Activated T-cell treated with anti-CD3 and anti-CD28 coated beads, Interleukin-2, amount 50 U/mL, for 4 hours (primary cell): ENCODE results near the gene UFM1. TPM values are rescaled to one million over a fixed set of nuclear protein-coding genes. Genes with fewer than 3 reads are reported as not detected.

Source experiments
- ATAC-seq, 2 donors: fragments of 200-7000 bp; cut with Tn5 transposase; one replicate each; pipeline ENCODE4 v1.10.0; 2021
- DNase-seq: peaks from one replicate; pipeline ENCODE4 v3.0.0-alpha.2; 2020
- H3K27me3 Mint-ChIP-seq: one replicate; pipeline ENCODE4 v1.8.0; 2021; ENCODE audit warnings: low read depth, mixed read lengths
- H3K36me3 Mint-ChIP-seq: one replicate; pipeline ENCODE4 v1.8.0; 2022; ENCODE audit warnings: mixed read lengths; ENCODE audit not compliant: insufficient read depth
- H3K4me1 Mint-ChIP-seq: one replicate; pipeline ENCODE4 v1.8.0; 2021; ENCODE audit warnings: low read depth, mixed read lengths
- H3K4me3 Mint-ChIP-seq: one replicate; pipeline ENCODE4 v1.8.0; 2021; ENCODE audit warnings: mild to moderate bottlenecking, moderate library complexity, mixed read lengths
- H3K9me3 Mint-ChIP-seq: one replicate; pipeline ENCODE4 v1.8.0; 2021; ENCODE audit warnings: mixed read lengths
- total RNA-seq, 3 donors: library from RNA; stranded (reverse); gene quantifications; one replicate each; pipeline ENCODE4 v1.2.1, GENCODE V29; 2021

The UFM1 gene
- total RNA-seq, 3 donors from 2014 or later, result 72.3 to 97.6 (median 82.6) TPM

GRCh38 chr13:38382946-38383345 lies 33.3 kb downstream of the UFM1 start:
- H3K27me3 Mint-ChIP-seq, result peaks cover 13% of the 10 kb centered on the region
- DNase-seq (no peak), ATAC-seq (peak; percentile 59 to 79)
- no peak overlapping the region for H3K4me3 Mint-ChIP-seq
- H3K36me3 Mint-ChIP-seq, result no peaks in the 10 kb centered on the region
- no peaks in the 10 kb centered on the region for H3K4me1 Mint-ChIP-seq
- H3K9me3 Mint-ChIP-seq, result no peaks in the 10 kb centered on the region

DNA sequence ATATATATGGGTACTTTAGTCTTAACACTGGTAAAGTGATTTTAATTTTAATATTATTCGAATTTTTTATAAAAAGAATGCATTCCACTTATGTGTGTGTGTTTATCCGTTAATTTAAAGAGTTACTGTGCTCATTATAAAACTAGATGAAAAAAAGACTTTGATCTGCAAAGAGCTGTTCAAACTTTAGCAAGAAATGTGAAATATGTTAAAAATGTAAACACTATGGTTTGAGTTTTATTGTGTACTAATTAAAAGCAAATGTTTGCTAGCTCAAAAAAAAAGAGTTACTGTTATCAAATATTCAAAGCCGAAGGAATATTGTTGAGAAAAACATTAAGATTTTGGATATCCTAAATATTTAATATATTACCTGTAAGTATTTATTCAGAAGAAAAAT lies 34.5 kb downstream of the UFM1 start:
- DNase-seq (no peak), ATAC-seq (no peak)
- Mint-ChIP-seq H3K9me3 (no peaks in the 10 kb centered on the region), H3K4me1 (no peaks in the 10 kb centered on the region), H3K4me3 (no peak overlapping the region), H3K27me3 (peaks cover 13% of the 10 kb centered on the region), H3K36me3 (no peaks in the 10 kb centered on the region)

GRCh38 chr13:38385153-38385891 lies 35.7 kb downstream of the UFM1 start:
- DNase-seq (no peak), ATAC-seq (no peak)
- Mint-ChIP-seq H3K27me3 (peaks cover 10% of the 10 kb centered on the region), H3K4me3 (no peak overlapping the region), H3K4me1 (no peaks in the 10 kb centered on the region), H3K36me3 (no peaks in the 10 kb centered on the region), H3K9me3 (no peaks in the 10 kb centered on the region)

GRCh38 chr13:38386421-38386820 lies 36.8 kb downstream of the UFM1 start:
- no peak overlapping the region for H3K4me3 Mint-ChIP-seq
- peaks cover 2% of the 10 kb centered on the region for H3K36me3 Mint-ChIP-seq
- H3K4me1 Mint-ChIP-seq, result no peaks in the 10 kb centered on the region
- peaks cover 5% of the 10 kb centered on the region for H3K9me3 Mint-ChIP-seq
- peaks cover 5% of the 10 kb centered on the region for H3K27me3 Mint-ChIP-seq
- DNase-seq (no peak), ATAC-seq (no peak)

DNA sequence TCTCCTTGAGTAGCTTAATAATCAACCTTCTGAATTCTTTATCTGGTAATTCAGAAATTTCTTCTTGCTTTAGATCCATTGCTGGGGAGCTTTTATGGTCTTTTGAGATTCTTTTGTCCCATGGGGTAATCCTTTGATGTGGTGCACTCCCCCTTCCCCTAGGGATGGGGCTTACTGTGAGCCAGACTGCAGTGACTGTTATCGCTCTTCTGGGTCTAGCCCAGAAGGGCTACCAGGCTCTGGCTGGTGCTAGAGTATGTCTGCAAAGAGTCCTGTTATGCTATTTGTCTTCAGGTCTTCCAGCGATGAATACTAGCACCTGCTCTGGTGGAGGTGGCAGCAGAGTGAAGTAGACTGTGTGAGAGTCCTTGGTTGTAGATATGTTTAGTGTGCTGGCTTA lies 41.7 kb downstream of the UFM1 start:
- no peaks in the 10 kb centered on the region for H3K4me1 Mint-ChIP-seq
- ATAC-seq, result no peak
- H3K36me3 Mint-ChIP-seq, result peaks cover 2% of the 10 kb centered on the region
- H3K9me3 Mint-ChIP-seq, result peaks cover 5% of the 10 kb centered on the region
- no peak overlapping the region for H3K4me3 Mint-ChIP-seq
- no peak for DNase-seq
- H3K27me3 Mint-ChIP-seq, result peaks cover 9% of the 10 kb centered on the region

DNA sequence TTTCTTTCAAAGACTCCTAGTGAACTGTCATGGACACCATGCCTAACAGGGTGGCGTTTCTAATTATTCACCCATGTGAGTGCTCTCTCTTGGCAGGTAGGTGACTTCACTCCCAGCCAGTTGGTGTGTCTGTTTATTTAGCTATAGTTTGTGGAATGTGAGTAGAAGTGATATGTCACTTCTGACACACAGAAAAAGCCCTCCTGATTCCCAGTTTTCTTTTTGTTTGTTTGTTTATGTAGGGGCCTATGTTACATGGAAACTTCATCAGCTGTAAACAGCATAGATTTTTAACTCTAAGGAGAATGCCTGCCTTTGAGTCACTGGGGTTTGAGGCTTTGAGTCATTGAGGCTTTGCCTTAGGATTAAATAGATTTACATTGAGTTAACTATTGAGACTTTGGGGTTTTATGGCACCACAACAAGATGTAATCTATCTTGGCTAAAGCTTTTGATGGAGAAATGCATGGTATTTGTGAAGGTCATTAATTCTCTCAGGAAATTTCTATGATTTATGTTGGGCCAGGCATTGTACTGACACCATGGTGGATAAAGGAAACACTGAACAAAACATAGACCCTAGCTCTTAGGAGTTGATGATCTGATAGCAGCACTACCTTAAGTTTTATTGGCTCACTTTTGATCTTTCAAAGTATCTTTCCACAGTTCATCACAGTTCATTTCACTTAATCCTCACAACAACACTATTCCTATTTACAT lies 45.3 kb downstream of the UFM1 start:
- H3K4me1 Mint-ChIP-seq, result peaks cover 3% of the 10 kb centered on the region
- H3K4me3 Mint-ChIP-seq, result no peak overlapping the region
- no peak for ATAC-seq
- H3K9me3 Mint-ChIP-seq, result peaks cover 5% of the 10 kb centered on the region
- H3K36me3 Mint-ChIP-seq, result peaks cover 2% of the 10 kb centered on the region
- peaks cover 12% of the 10 kb centered on the region for H3K27me3 Mint-ChIP-seq
- no peak for DNase-seq

- Mint-ChIP-seq H3K9me3 (peaks cover 5% of the 10 kb centered on the region), H3K4me3 (no peak overlapping the region), H3K4me1 (peaks cover 3% of the 10 kb centered on the region), H3K36me3 (peaks cover 2% of the 10 kb centered on the region), H3K27me3 (peaks cover 12% of the 10 kb centered on the region)
- ATAC-seq (no peak), DNase-seq (no peak)
Measured at GRCh38 chr13:38395497-38395788, 45.8 kb downstream of the UFM1 start.

GRCh38 chr13:38398711-38399493 lies 49.3 kb downstream of the UFM1 start:
- no peak overlapping the region for H3K4me3 Mint-ChIP-seq
- peak in 1 of 2 donors; percentile 55 for ATAC-seq

DNA sequence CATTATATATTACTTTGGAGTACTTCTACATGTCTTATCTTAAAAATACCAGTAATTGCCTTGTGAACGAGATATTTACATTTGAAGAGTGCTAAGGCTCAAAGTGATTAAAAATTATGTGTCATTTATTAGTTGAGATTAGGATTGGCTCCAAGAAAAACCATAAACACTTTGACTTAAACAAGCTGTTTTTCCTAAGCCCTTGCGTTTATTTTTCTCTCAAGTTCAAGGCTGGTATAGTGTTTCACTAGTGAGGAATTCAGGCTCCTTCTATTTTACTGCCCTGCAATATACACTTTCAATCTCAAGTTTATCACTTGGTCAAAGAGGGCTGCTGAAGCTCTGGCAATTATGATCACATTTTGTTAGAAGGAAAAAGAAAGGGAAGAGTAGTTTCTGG lies 49.9 kb downstream of the UFM1 start:
- no peak for ATAC-seq
- Mint-ChIP-seq H3K36me3 (no peaks in the 10 kb centered on the region), H3K4me1 (peaks cover 3% of the 10 kb centered on the region), H3K4me3 (no peak overlapping the region), H3K9me3 (no peaks in the 10 kb centered on the region), H3K27me3 (peaks cover 10% of the 10 kb centered on the region)
- DNase-seq, result no peak

More at GRCh38 chr13:38398711-38399493, 49.3 kb downstream of the UFM1 start:
- DNase-seq, result no peak
- H3K36me3 Mint-ChIP-seq, result no peaks in the 10 kb centered on the region
- H3K9me3 Mint-ChIP-seq, result no peaks in the 10 kb centered on the region
- H3K4me1 Mint-ChIP-seq, result peaks cover 3% of the 10 kb centered on the region
- H3K27me3 Mint-ChIP-seq, result peaks cover 13% of the 10 kb centered on the region

- Mint-ChIP-seq H3K4me3 (no peak overlapping the region), H3K36me3 (no peaks in the 10 kb centered on the region), H3K27me3 (peaks cover 8% of the 10 kb centered on the region), H3K4me1 (peaks cover 3% of the 10 kb centered on the region), H3K9me3 (no peaks in the 10 kb centered on the region)
- DNase-seq (no peak), ATAC-seq (no peak)
Measured at GRCh38 chr13:38401276-38401675, 51.6 kb downstream of the UFM1 start.

DNA sequence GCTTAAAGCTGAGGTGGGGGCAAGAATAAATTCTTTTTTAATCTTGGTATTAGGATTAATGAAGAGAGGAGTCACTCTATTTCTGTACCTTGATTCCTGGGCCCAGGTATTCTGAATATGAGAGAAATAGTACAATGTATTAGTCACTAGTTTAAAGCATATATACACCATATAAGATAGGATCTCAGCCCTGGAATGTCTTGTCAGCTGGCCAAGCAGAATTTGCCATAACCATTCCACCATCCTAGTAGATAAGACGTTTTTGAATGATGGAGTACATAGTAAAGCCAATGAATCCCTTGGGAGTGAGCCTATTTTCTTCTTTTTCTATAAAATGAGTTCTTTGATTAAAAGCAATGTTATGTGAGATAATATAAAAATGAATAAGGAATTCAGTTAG lies 55.6 kb downstream of the UFM1 start:
- H3K9me3 Mint-ChIP-seq, result no peaks in the 10 kb centered on the region
- ATAC-seq, result no peak
- no peak for DNase-seq
- no peaks in the 10 kb centered on the region for H3K4me1 Mint-ChIP-seq
- no peaks in the 10 kb centered on the region for H3K36me3 Mint-ChIP-seq
- H3K27me3 Mint-ChIP-seq, result peaks cover 6% of the 10 kb centered on the region
- no peak overlapping the region for H3K4me3 Mint-ChIP-seq

DNA sequence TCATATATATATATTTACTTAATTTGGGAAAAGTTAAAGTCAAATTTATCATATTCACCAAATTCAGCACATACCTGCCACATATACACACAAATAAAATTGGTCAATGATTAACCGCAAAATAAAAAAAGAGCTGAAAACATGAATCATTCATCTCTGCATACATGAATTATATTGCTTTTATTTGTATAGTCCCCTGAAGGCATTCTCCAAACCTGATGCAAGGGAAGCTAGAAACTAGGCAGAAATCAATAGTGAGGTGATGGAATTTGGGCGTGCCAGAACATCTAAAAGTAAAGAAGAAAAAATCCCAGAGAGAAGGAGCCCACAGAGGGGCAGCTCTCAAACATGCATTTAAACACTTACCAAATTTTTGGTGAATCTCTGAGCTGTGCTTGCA lies 60.1 kb downstream of the UFM1 start:
- H3K4me3 Mint-ChIP-seq, result no peak overlapping the region
- no peaks in the 10 kb centered on the region for H3K36me3 Mint-ChIP-seq
- DNase-seq (no peak), ATAC-seq (no peak)
- H3K9me3 Mint-ChIP-seq, result no peaks in the 10 kb centered on the region
- no peaks in the 10 kb centered on the region for H3K4me1 Mint-ChIP-seq
- peaks cover 7% of the 10 kb centered on the region for H3K27me3 Mint-ChIP-seq

DNA sequence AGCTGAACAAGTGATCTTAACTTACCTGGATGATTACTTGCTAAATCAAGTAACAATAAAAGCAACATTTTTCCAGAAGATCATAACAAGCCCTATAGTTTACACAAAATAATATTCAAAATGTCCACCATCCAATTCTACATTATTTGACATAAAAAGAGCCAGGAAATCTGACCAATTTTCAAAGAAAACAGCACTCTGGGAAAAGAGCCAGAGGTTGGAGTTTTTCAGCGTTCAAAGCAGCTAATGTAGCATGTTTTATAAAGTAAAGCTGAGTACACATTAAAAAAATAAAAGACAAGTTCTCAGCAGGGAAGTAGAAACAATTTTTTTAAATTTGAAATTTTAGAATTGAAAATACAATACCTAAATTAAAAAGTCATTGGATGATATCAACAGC lies 62.6 kb downstream of the UFM1 start:
- no peak for DNase-seq
- peaks cover 7% of the 10 kb centered on the region for H3K27me3 Mint-ChIP-seq
- H3K36me3 Mint-ChIP-seq, result no peaks in the 10 kb centered on the region
- ATAC-seq, result no peak
- H3K4me3 Mint-ChIP-seq, result no peak overlapping the region
- H3K4me1 Mint-ChIP-seq, result peaks cover 7% of the 10 kb centered on the region
- no peaks in the 10 kb centered on the region for H3K9me3 Mint-ChIP-seq
